Cardiac fibroblast (primary cell): Measurements from ENCODE around the gene ZNF443.
A peak's percentile ranks its signal among the peaks of the same experiment; 100 is the strongest.
"Not testable (repeated sequence)": the region's sequence is repeated elsewhere in the genome, so short reads cannot be mapped to it uniquely, and the experiment has no call there.

ENCODE experiments used
- DNase-seq, 2 donors: peaks; one replicate each; pipeline versions ENCODE4 v3.0.0 to v3.0.0-alpha.2; 2010; ENCODE audit warnings: low read depth in 2 of 2
- H3K4me3 ChIP-seq, 2 donors: replicated peaks in 1 of 2; 1 replicate in 1 of 2; 2 replicates in 1 of 2; pipeline ENCODE4 v1.5.1; 2011; ENCODE audit warnings: low read depth in 2 of 2, low read length in 2 of 2, mild to moderate bottlenecking in 2 of 2, moderate library complexity in 1 of 2
- TF ChIP-seq, protein P1 (sequence below): IDR thresholded peaks from one replicate; pipeline ENCODE4 v1.5.1; 2011; ENCODE audit warnings: low read depth, mild to moderate bottlenecking, low read length, inconsistent platforms

Gene ZNF443

DNA sequence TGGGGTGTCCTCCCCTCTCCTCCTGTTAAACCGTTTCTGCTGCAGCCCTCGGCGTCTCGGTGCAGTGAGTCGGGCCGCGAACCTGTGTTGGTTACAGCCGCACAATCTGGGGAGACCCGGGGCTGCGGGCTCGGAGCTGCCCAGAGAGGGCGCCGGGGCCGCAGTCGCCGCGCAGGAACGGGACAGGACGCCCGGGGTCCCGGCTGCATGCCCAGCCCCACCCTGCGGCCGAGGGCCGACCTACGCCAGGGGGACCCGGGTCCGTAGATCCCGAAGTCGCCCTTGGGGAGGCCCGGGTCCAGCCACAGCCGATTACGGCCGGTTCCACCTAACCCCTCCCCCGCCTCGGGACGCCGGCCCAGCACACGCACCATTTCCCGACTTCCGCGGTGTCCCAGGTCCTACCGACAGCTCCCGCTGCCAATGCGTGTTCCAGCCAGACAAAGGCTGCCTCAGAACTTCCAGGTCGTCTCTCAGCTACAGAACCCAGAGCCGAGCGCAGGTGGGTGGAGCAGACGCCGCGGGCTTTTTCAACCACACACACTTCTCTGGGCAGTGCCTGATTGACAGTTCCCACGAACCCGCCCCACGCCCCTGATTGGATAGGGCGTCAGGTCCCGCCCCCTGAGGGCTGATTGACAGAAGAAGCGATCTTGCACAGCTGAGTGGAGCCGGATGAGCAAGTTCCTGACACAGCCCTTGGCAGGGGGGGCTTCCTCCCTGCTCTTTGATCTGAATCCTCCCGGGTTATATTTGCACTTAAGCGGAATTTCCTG lies at the start of gene ZNF443:
Gene ZNF443 (minus strand): TSS at position 481 of the 776 bp plus-strand sequence. CDS start 107 bp downstream, at position 374.
- H3K4me3 ChIP-seq: peak within 1 kb of the TSS; percentile 78 to 84
- TF ChIP-seq, protein P1, sequence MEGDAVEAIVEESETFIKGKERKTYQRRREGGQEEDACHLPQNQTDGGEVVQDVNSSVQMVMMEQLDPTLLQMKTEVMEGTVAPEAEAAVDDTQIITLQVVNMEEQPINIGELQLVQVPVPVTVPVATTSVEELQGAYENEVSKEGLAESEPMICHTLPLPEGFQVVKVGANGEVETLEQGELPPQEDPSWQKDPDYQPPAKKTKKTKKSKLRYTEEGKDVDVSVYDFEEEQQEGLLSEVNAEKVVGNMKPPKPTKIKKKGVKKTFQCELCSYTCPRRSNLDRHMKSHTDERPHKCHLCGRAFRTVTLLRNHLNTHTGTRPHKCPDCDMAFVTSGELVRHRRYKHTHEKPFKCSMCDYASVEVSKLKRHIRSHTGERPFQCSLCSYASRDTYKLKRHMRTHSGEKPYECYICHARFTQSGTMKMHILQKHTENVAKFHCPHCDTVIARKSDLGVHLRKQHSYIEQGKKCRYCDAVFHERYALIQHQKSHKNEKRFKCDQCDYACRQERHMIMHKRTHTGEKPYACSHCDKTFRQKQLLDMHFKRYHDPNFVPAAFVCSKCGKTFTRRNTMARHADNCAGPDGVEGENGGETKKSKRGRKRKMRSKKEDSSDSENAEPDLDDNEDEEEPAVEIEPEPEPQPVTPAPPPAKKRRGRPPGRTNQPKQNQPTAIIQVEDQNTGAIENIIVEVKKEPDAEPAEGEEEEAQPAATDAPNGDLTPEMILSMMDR: no peak
- DNase-seq: peak; percentile 98 to 99

DNA sequence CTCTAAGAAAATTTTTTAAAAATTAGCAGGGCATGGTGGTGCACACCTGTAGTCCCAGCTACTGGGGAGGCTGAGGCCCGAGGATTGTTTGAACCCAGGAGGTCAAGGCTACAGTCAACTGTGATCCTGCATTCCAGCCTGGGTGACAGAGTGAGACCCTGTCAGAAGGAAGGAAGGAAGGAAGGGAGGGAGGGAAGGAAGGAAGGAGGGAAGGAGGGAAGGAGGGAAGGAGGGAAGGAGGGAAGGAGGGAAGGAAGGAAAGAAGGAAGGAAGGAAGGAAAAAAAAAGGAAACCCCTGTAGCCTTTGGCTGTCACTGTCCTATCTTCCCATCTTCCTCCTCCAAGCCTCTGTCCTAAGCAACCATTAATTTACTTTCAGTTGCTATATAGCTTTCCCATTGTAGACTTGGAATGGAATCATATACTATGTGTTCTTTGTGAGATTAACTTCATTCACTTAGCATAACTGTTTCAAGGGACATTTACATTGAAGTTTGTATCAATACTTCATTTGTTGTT lies 45.5 kb upstream of the ZNF443 start:
- DNase-seq, H3K4me3 ChIP-seq: not testable (repeated sequence)

DNA sequence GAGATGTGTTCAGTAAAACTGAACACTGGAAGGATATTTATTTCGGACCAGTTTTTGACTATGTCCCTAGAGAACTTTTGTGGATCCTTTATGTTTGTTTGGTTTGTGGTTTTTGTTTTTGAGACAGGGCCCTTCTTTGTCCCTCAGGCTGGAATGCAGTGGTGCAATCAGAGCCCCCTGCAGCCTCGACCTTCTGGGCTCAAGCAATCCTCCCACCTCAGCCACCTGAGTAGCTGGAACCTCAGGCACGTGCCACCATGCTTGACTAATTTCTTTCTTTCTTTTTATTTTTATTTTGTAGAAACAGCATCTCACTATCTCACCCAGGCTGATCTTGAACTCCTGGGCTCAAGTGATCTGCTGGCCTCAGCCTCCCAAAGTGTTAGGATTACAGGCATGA lies 44.8 kb upstream of the ZNF443 start:
- H3K4me3 ChIP-seq: no peak overlapping the region
- TF ChIP-seq, protein P1: no peak
- no peak for DNase-seq

DNA sequence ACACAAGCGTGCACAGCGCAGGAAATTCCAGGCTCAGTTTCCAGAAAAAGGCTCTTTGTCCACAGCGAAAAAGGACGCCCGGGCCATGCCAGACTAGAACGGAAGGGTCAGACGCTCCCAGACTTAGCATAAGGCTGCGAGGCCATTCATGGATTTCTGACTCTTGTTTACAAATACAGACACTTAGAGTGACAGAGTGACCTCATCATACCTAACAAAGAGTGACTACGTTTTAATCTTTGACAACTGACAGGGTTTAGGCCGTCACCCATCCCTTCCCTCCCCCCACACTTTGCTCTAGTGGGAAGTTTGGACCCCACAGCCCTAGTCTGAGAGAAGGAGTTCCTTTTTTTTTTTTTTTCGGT lies 44.2 kb upstream of the ZNF443 start:
- TF ChIP-seq, protein P1: no peak
- peak overlapping the region; percentile 93 to 100 for H3K4me3 ChIP-seq
- DNase-seq: no peak

DNA sequence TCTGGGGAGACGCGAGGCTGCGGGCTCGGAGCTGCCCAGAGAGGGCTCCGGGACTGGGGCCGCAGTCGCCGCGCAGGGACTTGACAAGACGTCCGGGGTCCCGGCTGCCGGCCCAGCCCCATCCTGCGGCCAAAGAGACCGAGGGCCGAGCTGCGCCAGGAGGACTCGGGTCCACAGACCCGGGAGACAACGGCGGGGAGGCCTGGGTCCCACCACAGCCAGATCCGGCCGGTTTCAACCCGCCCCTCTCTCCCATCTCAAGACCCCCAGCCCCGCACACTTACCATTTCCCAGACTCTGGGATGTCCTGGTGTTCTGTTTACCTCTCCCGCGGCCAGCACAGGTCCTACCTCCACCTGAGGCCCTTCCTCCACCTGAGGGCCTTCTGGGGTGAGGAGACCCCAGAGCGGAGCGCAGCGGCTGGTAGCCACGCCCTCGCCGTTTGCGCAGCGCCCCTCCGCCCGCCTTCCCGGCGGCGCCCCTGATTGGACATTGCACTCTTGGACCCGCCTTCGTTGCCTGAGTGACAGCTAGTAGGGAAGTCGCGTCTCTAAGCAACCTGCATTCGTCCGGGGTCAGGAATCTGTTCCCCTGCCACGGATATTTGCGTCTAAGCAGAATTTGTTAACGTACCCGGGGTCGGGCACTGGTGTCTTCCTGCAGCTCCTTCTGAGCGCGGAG lies 43.7 kb upstream of the ZNF443 start, which contains the start of gene ZNF709:
Gene ZNF709 (minus strand): TSS at position 446 of the 681 bp plus-strand sequence. CDS start 159 bp downstream, at position 287.
- peak within 1 kb of the TSS; percentile 93 to 100 for H3K4me3 ChIP-seq
- TF ChIP-seq, protein P1: no peak
- peak; percentile 84 to 90 for DNase-seq

DNA sequence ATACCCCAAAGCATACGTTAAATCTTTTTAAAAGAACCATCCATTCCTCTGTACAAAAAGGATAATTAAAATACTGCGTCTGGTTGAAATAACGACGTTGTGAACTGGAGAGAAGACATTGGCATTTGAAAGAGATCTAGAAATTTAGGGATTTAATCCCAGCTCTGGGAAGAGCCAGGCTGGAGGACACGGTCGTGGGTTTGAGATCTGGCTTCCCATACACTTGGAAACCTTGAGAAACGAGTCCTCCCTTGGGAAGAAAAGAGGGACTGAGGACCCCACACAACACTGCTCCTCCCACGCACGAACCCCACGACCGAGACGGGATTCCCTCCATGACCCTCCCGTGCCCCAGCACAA lies 43.2 kb upstream of the ZNF443 start:
- H3K4me3 ChIP-seq: peak overlapping the region; percentile 93 to 100
- peak; percentile 6 to 27 for DNase-seq
- TF ChIP-seq, protein P1: no peak

DNA sequence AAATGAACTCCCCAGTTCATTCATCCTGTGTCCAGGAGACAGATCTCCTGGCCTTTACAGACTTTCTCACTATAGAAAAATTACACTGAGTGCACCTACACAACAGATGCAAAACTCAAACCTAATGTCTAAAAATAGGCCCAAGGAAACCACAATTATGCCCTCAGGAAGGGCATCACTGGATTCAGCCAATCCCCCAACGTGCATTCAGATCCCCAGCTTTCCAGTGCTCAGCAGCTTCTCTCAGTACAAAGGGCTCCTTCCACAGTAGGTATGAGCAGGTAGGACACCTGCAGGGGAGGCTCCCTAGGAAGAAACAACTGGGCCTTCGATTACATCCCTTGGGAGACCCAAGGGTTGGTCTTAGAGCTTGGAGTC lies 41.7 kb upstream of the ZNF443 start:
- no peak overlapping the region for H3K4me3 ChIP-seq
- no peak for DNase-seq
- TF ChIP-seq, protein P1: no peak
